Measurements from ENCODE around the gene RSKR. TPM values are rescaled to one million over a fixed set of nuclear protein-coding genes. Genes with fewer than 3 reads are reported as not detected.

The RSKR gene
- total and polyA plus RNA-seq, 2 of the 4 experiments (the other 2 are of a cell fraction), result 2.2 to 6.8 TPM

DNA sequence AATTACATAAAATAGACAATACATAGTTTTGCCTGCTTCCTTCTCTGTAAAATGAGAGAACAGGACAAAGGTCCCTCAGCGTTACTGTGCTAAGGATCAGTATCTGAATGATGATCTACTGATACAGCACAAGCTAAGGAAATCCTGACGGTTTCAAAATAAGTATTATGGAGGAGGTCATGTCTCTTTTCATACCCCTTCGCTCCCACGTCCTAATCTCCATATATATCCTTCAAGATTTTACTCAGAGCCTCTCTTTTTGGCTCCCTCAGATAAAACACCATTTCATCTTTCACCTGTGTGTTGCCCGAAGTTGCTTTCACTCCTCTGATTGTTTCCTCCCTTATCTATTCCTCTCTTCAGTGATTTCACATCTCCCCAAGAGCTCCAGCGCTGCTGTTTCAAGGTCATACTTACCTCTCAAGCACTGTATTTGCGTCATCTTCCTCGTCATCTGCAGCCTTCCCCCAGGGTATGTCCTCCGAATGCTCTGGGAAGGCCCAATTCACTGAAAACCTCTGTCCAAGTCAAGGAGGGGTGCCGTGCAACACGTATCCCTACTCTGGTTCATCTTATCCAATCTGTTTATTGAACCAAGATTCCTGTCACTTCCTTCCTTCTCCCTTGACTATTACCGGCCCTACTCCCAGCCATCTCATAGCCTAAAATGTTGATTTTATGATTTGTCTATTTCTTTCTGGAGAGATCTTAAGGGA, 32.2 kb upstream of the RSKR start:
- dilution Hi-C loops (cut with HindIII; ENCODE audit: low sequenced_read_pairs, unreplicated experiment), result no loop called here
- peak overlapping the region; percentile 44 for H3K27ac ChIP-seq (ENCODE audit: insufficient read depth, low read length)
- no peak overlapping the region for H3K18ac ChIP-seq (ENCODE audit: low read depth, low read length)
- WGBS, 2 experiments (ENCODE audit: extremely low coverage in 2 of 2, insufficient read length in 1 of 2), result 90% methylated on average over 6 of the region's 12 CpGs; no CpG with 5 or more reads in 1 of the 2 experiments
- H3K27me3 ChIP-seq (ENCODE audit: control insufficient read depth, insufficient read depth, low read length), result no peaks in the 10 kb centered on the region
- peak overlapping the region; percentile 84; the same call in 1 of the 2 replicates for H2AK5ac ChIP-seq (ENCODE audit: low read depth, low read length)
- peaks cover 2% of the 10 kb centered on the region; the same call in 1 of the 2 replicates for H3K4me1 ChIP-seq (ENCODE audit: control insufficient read depth, insufficient read depth, low read length)
- H3K79me1 ChIP-seq (ENCODE audit: low read depth in 1 of 2, low read length in 2 of 2), result peaks cover 33 to 48% of the 10 kb centered on the region in 2 experiments
- no peaks in the 10 kb centered on the region for H3K9me1 ChIP-seq (ENCODE audit: insufficient read depth, low read length)
- peaks cover 13% of the 10 kb centered on the region; the same call in 1 of the 2 replicates for H4K20me1 ChIP-seq (ENCODE audit: insufficient read depth, low read length)
- intact Hi-C loops (cut with micrococcal nuclease), result loop anchor here (1.0 kb wide), 1 partner anchor 15 kb away; the partner anchor contains the start of gene SDF2
- H3K36me3 ChIP-seq (ENCODE audit: control insufficient read depth, insufficient read depth, low read length), result peaks cover 23% of the 10 kb centered on the region
- peak overlapping the region; percentile 66 for H3K4me2 ChIP-seq (ENCODE audit: low read depth, low read length)
- no peak overlapping the region for H2BK20ac ChIP-seq (ENCODE audit: low read depth, low read length)
- no peak overlapping the region for H3K4me3 ChIP-seq (ENCODE audit: insufficient read depth, low read depth, low read length)
- H4K5ac ChIP-seq (ENCODE audit: low read depth, low read length), result peak overlapping the region; percentile 90
- no peaks in the 10 kb centered on the region for H3K9me3 ChIP-seq (ENCODE audit: control insufficient read depth, insufficient read depth, low read length)
- H3K9ac ChIP-seq (ENCODE audit: low read depth, low read length), result peak overlapping the region; percentile 32
- H3K56ac ChIP-seq (ENCODE audit: extremely low read depth, insufficient read depth, low read length), result no peak overlapping the region; the same call in 1 of the 2 replicates
- no peak overlapping the region; the same call in 1 of the 2 replicates for H2BK120ac ChIP-seq (ENCODE audit: low read depth, low read length)
- ChIA-PET CTCF (interaction anchor here (1.0 to 1.2 kb wide), 4 partner anchors 11 to 80 kb away, joined by 3 to 6 read pairs (median 5); partner anchors contain the start of genes SDF2, SUPT6H and TLCD1), POLR2A (ENCODE audit: unreplicated experiment) (interaction anchor here (0.8 kb wide), 1 partner anchor 15 kb away, joined by 4 read pairs; no protein-coding TSS in a partner anchor)
- H3K14ac ChIP-seq (replicated peaks; ENCODE audit: low read depth, low read length), result peak overlapping the region; percentile 39; the same call in 1 of the 2 replicates
- no peak for DNase-seq
- TF ChIP-seq RAD21 (IDR thresholded peaks at IDR 0.05; ENCODE audit: low read length) (no peak), POLR2A (IDR thresholded peaks at IDR 0.05; ENCODE audit: low read depth, low read length) (no peak), CEBPB (IDR thresholded peaks at IDR 0.05; ENCODE audit: low read depth, low read length) (no peak), RFX5 (IDR thresholded peaks at IDR 0.05; ENCODE audit: low read depth, low read length) (no peak), CHD1 (IDR thresholded peaks at IDR 0.05; ENCODE audit: low read depth, low read length) (no peak), NFE2L2 (IDR thresholded peaks at IDR 0.05; ENCODE audit: low read depth, low read length) (no peak), BHLHE40 (IDR thresholded peaks at IDR 0.05; ENCODE audit: low read depth, low read length) (no peak), RCOR1 (IDR thresholded peaks at IDR 0.05; ENCODE audit: insufficient replicate concordance, low read length) (no peak), MXI1 (IDR thresholded peaks at IDR 0.05; ENCODE audit: borderline replicate concordance, low read depth, low read length) (no peak), MAFK (IDR thresholded peaks at IDR 0.05; ENCODE audit: low read depth, low read length) (no peak), MAZ (IDR thresholded peaks at IDR 0.05; ENCODE audit: borderline replicate concordance, low read depth, low read length) (no peak)
- TF ChIP-seq, protein P1, sequence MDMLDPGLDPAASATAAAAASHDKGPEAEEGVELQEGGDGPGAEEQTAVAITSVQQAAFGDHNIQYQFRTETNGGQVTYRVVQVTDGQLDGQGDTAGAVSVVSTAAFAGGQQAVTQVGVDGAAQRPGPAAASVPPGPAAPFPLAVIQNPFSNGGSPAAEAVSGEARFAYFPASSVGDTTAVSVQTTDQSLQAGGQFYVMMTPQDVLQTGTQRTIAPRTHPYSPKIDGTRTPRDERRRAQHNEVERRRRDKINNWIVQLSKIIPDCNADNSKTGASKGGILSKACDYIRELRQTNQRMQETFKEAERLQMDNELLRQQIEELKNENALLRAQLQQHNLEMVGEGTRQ (IDR thresholded peaks at IDR 0.05; ENCODE audit: low read depth, low read length), result no peak
- TF ChIP-seq, protein P2, sequence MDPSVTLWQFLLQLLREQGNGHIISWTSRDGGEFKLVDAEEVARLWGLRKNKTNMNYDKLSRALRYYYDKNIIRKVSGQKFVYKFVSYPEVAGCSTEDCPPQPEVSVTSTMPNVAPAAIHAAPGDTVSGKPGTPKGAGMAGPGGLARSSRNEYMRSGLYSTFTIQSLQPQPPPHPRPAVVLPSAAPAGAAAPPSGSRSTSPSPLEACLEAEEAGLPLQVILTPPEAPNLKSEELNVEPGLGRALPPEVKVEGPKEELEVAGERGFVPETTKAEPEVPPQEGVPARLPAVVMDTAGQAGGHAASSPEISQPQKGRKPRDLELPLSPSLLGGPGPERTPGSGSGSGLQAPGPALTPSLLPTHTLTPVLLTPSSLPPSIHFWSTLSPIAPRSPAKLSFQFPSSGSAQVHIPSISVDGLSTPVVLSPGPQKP (IDR thresholded peaks at IDR 0.05; ENCODE audit: borderline replicate concordance, low read depth, low read length), result no peak
- H3K4ac ChIP-seq (ENCODE audit: low read depth, low read length), result peak overlapping the region; percentile 75
- H2AFZ ChIP-seq (replicated peaks; ENCODE audit: low read length, poor library complexity), result no peak overlapping the region
- no peak for ATAC-seq (ENCODE audit: low read depth)
- H2BK15ac ChIP-seq (ENCODE audit: low read depth, low read length), result peak overlapping the region; percentile 2; the same call in 1 of the 3 replicates
- in situ Hi-C loops (cut with MboI; ENCODE audit: low sequenced_read_pairs), result no loop called here
- peak overlapping the region; percentile 55 for H4K91ac ChIP-seq (ENCODE audit: insufficient read depth, low read depth, low read length)
- H2BK5ac ChIP-seq (ENCODE audit: low read depth, low read length, poor library complexity, severe bottlenecking), result peak overlapping the region; percentile 65
- H4K8ac ChIP-seq (ENCODE audit: low read depth in 2 of 2, low read length in 2 of 2), result peak overlapping the region; percentile 92 to 96
- no peak overlapping the region; the same call in 1 of the 2 replicates for H3K23ac ChIP-seq (ENCODE audit: low read depth, low read length)
- H2AK9ac ChIP-seq (replicated peaks; ENCODE audit: low read depth, low read length, poor library complexity), result peak overlapping the region; percentile 60
- no TSS peak for BruUV-seq (replicated peaks)
